ENCODE measurements around the gene IQGAP3.

The IQGAP3 gene

GRCh38 chr1:156493154-156493631 is 79.2 kb downstream of the IQGAP3 start:
- peak; percentile 60 for DNase-seq

- peak; percentile 93 for DNase-seq
Observed at GRCh38 chr1:156492591-156493080, 79.7 kb downstream of the IQGAP3 start.

GRCh38 chr1:156492013-156492590 is 80.3 kb downstream of the IQGAP3 start:
- DNase-seq, result no peak

DNA sequence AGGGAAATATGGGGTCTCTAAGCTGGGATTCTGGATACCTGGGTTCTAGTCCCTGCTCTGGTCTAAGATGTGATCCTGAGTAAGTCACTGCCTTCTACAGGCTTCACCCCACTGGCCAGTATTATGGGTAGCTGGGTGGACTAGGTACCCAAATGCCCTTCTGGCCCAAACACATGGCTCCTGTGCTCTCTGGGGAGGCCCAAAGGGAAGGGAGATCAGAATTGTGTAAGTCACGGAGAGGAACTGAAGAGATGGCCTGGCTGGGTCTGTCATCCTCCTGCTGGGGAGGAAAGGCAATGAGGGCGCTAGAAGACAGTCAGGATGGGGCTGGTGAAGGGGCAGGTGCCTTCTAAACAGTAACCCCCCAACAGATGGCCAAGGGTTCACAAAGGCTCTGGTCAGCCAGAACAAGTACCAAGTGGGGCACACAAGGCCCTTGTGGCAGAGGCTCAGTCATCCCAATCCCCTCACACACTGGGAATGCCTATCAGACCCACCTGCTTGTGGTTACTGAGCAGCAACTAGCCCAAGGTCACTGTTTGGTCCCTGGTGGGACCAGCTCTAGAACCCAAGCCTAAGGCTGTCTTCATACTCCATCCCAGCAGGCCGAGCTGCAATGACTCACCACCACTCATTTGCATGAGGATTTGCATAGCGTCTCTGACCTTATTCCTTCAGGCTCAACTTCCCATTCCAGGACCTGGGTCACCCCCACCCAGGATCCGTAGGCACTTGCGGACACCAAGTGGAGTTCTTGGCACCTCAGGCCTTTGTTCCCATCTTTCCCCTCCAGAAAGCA is 81.0 kb downstream of the IQGAP3 start:
- DNase-seq, result no peak

GRCh38 chr1:156490401-156491032 is 81.8 kb downstream of the IQGAP3 start:
- peak; percentile 33 for DNase-seq

GRCh38 chr1:156489935-156490293 is 82.5 kb downstream of the IQGAP3 start:
- DNase-seq, result no peak

- DNase-seq, result peak; percentile 81
Observed at GRCh38 chr1:156489166-156489934, 83.0 kb downstream of the IQGAP3 start.

DNA sequence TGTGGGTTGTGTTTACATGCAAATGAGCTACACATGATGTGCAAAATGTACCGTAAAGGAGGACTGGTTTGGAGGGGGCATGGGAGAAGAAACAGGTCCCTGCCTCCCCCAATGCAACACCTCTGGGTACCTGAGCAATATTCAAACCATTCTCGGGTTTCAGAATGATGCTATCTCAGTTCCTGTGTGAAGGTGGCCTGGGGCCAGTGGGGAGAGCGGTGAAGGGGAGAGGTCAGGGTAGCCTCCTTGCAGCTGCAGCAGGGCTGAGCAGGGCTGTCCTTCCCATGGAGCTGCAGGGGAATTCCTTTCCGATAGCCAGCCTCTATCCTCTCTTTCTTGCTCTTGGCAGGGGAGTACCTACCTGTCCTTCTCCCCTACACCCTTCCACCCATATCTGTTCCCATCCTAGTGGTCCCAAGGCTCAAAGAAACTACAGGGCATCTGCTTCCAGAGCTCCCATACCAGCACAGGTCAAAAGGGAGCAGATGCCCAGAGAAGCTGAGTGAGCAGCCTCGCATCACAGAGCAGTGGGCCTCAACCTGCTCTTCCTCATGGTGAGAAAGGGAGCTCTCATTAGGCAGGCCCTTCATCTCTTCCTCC is 83.7 kb downstream of the IQGAP3 start:
- no peak for DNase-seq

DNA sequence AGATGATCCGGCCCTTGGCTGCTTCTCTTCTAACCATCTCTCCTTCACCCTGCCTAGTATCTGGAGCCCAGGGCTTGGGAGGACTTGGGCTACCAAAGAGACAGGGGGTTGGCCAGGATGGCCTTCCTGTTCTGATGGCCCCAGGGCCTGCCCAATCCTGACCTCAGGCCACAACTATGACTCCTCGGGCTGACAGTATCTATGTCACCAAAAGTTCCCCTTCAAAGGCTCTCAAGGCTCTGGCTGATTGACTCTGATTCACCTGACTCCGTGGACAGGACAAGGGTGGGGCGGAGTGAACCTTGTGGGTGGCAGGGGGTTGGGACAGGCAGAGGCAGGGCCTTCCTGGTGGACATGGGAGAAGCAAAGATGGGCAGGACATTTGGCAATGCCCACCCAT is 84.5 kb downstream of the IQGAP3 start:
- no peak for DNase-seq

DNA sequence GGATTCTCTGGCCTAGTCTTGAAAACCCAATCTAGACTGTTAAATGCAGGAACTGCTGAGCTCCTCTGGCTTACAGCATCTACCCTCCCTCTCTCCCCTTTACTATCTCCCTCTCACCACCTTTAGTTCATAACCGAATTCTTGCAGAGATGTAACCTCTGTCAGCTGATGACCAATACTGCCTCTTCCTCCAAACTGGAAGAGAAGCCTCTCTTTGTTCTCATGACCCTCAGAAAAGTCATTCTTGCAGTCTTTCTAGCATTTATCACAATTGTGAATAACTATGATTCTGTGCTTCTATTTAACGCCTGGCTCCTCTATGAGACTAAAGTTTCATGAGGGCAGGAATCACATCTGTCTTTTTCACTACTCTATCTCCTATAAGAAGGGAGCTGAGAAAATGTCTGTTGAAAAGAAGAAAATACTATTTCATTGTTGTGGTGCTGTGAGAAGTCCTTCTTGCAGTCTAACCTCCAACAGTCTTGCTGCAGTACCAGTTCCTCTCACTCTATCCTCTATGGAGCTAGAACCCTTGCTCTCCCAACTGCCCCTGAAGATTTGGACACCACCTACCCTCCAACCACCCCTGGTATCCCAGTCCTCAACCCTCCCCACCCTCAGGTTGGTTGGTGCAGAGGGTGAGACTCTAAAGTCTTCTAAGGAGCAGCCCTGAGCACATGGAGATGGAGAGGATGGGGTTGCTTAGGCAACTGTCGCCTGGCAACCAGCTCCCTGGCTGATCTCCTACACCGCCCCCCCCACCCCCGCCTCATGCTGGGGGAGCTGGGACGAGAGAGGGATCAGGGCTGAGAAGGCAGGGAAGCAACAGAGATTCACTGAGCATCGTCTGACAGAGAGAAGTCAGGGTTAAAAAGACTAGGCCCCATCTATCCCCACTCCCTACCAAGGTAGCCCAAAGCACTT is 85.7 kb downstream of the IQGAP3 start:
- DNase-seq, result no peak

DNA sequence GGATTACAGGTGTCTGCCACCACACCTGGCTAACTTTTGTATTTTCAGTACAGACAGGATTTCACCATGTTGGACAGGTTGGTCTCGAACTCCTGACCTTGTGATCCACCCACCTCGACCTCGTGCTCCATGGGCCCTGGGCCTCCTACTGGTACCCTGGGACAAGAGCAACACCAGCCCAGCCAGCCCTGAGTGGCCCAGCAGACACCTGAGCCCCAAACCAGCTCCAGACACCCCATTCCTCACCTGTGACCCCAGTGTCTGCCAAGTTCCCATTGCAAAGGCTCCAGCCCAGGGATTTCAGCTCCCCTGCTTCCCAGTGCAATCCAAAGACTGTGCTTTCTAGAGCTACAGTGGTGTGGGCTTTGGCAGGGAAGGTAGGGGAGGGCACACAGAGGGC is 86.4 kb downstream of the IQGAP3 start:
- no peak for DNase-seq

- DNase-seq, result no peak
Observed at GRCh38 chr1:156484480-156485058, 87.8 kb downstream of the IQGAP3 start.

- no peak for DNase-seq
Observed at GRCh38 chr1:156483397-156483796, 89.0 kb downstream of the IQGAP3 start.

GRCh38 chr1:156482276-156482675 is 90.1 kb downstream of the IQGAP3 start:
- DNase-seq, result no peak

GRCh38 chr1:156481527-156481926 is 90.8 kb downstream of the IQGAP3 start:
- no peak for DNase-seq

DNA sequence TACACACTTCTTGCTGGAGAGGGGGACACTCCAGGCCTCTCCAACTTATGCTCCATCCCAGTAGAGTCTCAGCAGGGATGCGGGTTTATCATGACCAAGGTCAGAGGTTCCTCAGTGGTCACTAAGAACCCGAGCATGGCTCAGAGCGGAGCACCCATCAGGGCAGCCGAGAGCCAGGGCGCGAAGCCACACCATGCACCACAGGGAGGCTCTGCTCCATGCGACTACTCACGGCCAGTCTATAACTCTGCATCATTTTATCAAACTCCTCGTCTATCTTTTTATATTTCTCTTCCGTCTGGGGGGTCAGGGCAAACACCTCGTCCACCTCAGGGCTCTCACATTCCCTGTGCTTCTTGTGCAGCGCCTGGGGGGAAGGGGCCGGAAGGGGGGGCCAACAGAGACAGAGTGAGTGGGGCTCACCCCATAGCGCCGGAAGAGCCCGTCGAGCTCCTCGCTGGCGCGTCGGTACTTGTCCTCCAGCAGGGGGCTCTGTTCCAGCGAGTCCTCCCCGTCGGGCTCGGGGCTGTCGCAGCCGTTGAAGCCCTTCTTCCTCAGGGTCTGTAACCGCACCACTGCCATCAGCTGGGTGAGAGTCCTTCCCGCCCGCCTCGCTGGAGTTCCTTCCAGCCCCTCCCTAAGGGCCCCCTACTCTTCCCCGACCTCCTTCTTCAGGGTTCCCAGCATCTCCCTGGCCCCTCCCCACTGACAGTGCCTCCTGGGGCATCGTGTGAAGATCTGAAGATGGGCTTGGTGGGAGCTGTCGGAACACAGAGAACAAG is 91.8 kb downstream of the IQGAP3 start:
- DNase-seq, result no peak

GRCh38 chr1:156480016-156480370 is 92.4 kb downstream of the IQGAP3 start:
- DNase-seq, result no peak

GRCh38 chr1:156479093-156480015 is 93.0 kb downstream of the IQGAP3 start:
- no peak for DNase-seq

DNA sequence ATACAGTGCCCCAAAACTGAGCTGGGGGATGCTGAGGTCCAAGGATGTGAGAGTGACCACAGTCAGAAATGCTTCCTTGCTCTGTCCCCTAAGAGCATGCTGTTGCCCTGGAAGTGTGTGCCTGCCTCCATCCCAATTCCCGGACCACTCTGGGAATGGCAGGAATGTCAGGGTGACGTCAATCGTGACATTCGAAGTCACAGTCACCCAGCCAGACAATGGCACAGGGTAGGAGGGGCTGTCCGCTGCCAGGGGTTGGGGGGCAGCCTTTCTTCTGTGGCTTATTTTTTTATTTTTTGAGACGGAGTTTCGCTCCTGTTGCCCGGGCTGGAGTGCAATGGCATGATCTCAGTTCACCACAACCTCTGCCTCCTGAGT is 94.1 kb downstream of the IQGAP3 start:
- DNase-seq, result no peak

All from OCI-M1 (cell line).